ENCODE results near the gene TATDN3.
"Not testable (repeated sequence)": the region's sequence is repeated elsewhere in the genome, so short reads cannot be mapped to it uniquely, and the experiment has no call there.

The TATDN3 gene

DNA sequence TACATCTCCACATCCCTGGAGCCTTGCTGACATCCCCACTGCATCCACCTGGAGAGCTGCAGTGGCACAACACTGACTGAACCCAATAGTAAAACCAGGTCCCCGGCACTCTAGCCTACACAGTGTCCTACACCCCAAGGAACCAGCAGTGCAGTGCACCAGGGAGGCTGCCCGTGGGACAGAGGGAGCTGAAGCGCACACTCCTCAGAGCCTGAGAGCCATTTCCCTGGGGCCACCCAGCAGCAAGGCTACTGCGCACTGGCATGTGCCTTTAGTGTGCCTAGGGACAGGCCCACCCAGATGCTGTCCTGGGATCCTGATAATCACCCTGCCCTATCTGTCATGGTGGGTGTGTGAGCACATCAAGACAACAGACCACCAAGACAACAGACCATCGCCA lies 32.0 kb upstream of the TATDN3 start:
- Histone ChIP-seq H3K36me3 (ENCODE audit: control insufficient read depth, insufficient read depth, low read length) (no peaks in the 10 kb centered on the region), H3K27me3 (ENCODE audit: control insufficient read depth, insufficient read depth, low read length) (no peaks in the 10 kb centered on the region), H3K27ac (ENCODE audit: low read length) (no peak overlapping the region), H3K9me3 (ENCODE audit: control insufficient read depth, insufficient read depth, low read length) (no peaks in the 10 kb centered on the region), H3K4me1 (ENCODE audit: control insufficient read depth, insufficient read depth, low read length) (peaks cover 1% of the 10 kb centered on the region; the same call in 1 of the 2 replicates), H3K4me3 (ENCODE audit: low read length) (no peak overlapping the region)
- WGBS (ENCODE audit: insufficient coverage, insufficient read length) = no CpG with 5 or more reads among the region's 5 CpGs
- no peak for DNase-seq (ENCODE audit: low read depth, low spot score)

DNA sequence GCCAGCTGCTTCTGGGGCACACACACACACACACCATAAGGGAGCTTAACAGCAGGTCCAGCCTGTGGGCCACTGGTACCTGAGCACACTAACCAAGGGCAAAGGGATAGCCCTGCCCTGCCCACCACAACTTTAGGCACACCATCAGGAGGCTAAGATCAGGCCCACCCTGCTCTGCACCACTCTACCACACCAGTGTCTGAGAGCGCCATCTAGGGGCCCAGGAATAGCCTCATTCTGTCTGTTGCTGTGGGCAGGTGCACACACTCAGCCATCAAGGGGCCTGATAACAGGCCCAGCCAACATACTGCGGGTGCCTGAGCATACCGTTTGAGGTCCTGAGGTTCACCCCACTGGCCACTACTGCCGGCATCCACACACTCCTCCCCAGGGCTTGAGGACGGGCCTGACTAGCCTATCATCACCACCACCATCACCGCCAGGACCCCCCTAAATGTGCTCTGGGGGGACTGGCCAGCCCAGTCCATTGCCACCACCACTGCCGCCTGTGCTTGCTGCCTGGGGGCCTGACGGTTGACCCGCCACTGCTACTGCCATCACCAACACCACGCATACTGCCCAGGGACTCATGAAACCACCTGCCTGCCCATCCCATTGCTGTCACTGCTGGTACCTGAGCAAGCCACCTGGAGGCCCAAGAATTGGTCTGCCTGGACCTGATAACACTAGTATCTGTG lies 31.4 kb upstream of the TATDN3 start:
- Histone ChIP-seq H3K4me3 (ENCODE audit: low read length) (no peak overlapping the region), H3K9me3 (ENCODE audit: control insufficient read depth, insufficient read depth, low read length) (no peaks in the 10 kb centered on the region), H3K4me1 (ENCODE audit: control insufficient read depth, insufficient read depth, low read length) (no peaks in the 10 kb centered on the region), H3K27me3 (ENCODE audit: control insufficient read depth, insufficient read depth, low read length) (no peaks in the 10 kb centered on the region), H3K27ac (ENCODE audit: low read length) (no peak overlapping the region), H3K36me3 (ENCODE audit: control insufficient read depth, insufficient read depth, low read length) (no peaks in the 10 kb centered on the region)
- DNase-seq (ENCODE audit: low read depth, low spot score) = peak; percentile 52
- no CpG with 5 or more reads among the region's 10 CpGs for WGBS (ENCODE audit: insufficient coverage, insufficient read length)

DNA sequence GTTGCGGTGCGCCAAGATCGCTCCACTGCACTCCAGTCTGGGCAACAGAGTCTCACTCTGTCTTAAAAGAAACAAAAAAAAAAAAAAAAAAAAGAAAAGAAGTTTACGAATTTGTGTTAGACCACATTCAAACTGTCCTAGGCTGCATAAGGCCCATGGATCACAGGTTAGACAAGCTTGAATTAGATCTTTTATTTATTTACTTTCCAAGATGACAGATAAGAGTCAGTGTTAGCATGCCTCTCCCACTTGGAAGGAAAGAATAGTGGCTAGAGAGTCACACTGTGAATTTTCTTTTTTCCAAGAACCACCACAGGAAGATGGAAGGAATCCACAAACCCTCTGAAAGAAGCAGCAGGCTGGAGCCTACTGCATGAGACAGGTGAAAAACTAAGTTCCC lies 29.5 kb upstream of the TATDN3 start:
- Histone ChIP-seq H3K36me3 (ENCODE audit: control insufficient read depth, insufficient read depth, low read length) (no peaks in the 10 kb centered on the region), H3K9me3 (ENCODE audit: control insufficient read depth, insufficient read depth, low read length) (no peaks in the 10 kb centered on the region), H3K4me1 (ENCODE audit: control insufficient read depth, insufficient read depth, low read length) (no peaks in the 10 kb centered on the region), H3K27ac (ENCODE audit: low read length) (no peak overlapping the region), H3K27me3 (ENCODE audit: control insufficient read depth, insufficient read depth, low read length) (no peaks in the 10 kb centered on the region), H3K4me3 (ENCODE audit: low read length) (no peak overlapping the region)
- no CpG with 5 or more reads among the region's 4 CpGs for WGBS (ENCODE audit: insufficient coverage, insufficient read length)
- DNase-seq (ENCODE audit: low read depth, low spot score) = no peak

DNA sequence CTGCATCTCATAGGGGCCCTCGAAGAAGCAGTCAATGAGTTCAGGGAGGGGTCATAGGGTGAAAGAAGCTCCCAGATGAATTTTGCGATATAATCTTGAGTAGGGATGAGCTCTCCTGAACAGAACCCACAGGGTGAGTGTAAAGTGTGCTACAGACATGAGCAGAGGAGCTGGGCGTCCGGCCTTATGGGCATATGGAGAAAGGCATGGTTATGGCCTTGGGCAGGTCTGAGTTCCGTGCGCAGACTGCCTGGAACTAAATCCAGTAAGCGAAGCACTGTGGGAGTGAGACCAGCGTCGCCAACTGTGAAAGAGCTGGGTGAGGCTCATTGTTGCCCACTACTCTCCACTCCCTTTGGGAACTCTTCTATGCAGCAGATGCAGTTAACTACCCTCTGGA lies 28.9 kb upstream of the TATDN3 start:
- no peak overlapping the region for H3K4me3 ChIP-seq (ENCODE audit: low read length)
- no peak for DNase-seq (ENCODE audit: low read depth, low spot score)
- no CpG with 5 or more reads among the region's 9 CpGs for WGBS (ENCODE audit: insufficient coverage, insufficient read length)
- no peaks in the 10 kb centered on the region for H3K9me3 ChIP-seq (ENCODE audit: control insufficient read depth, insufficient read depth, low read length)
- no peaks in the 10 kb centered on the region for H3K27me3 ChIP-seq (ENCODE audit: control insufficient read depth, insufficient read depth, low read length)
- H3K27ac ChIP-seq (ENCODE audit: low read length) = no peak overlapping the region
- H3K4me1 ChIP-seq (ENCODE audit: control insufficient read depth, insufficient read depth, low read length) = no peaks in the 10 kb centered on the region
- no peaks in the 10 kb centered on the region for H3K36me3 ChIP-seq (ENCODE audit: control insufficient read depth, insufficient read depth, low read length)

DNA sequence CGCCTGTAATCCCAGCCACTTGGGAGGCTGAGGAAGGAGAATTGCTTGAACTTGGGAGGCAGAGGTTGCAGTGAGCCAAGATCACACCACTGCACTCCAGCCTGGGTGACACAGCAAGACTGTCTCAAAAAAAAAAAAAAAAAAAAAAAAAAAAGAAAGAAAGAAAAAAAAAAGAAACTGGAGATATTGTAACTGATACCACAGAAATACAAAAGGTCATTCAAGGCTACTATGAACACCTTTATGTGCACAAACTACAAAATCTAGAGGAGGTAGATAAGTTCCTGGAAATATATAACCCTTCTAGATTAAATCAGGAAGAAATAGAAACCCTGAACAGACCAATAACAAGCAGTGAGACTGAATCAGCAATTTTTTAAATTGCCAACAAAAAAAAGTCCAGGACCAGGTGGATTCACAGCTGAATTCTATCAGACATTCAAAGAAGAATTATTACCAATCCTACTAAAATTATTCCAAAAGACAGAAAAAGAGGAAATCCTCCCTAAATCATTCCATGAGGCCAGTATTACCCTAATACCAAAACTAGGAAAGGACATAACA lies 26.9 kb upstream of the TATDN3 start:
- DNase-seq (ENCODE audit: low read depth, low spot score); H3K27ac ChIP-seq (ENCODE audit: low read length); H3K4me1 ChIP-seq (ENCODE audit: control insufficient read depth, insufficient read depth, low read length); H3K27me3 ChIP-seq (ENCODE audit: control insufficient read depth, insufficient read depth, low read length); H3K4me3 ChIP-seq (ENCODE audit: low read length); H3K9me3 ChIP-seq (ENCODE audit: control insufficient read depth, insufficient read depth, low read length); H3K36me3 ChIP-seq (ENCODE audit: control insufficient read depth, insufficient read depth, low read length): not testable (repeated sequence)
- WGBS (ENCODE audit: insufficient coverage, insufficient read length) = no CpG with 5 or more reads among the region's 1 CpG

DNA sequence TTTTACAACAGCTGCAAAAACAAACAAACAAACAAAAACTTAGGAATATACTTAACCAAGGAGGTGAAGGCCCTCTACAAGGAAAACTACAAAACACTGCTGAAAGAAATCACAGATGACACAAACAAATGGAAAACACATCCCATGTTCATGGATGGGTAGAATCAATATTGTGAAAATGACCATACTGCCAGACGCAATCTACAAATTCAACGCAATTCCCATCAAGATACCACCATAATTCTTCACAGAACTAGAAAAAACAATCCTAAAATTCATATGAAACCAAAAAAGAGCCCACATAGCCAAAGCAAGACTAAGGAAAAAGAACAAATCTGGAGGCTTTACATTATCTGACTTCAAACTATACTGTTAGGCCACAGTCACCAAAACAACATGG lies 24.9 kb upstream of the TATDN3 start:
- H3K36me3 ChIP-seq (ENCODE audit: control insufficient read depth, insufficient read depth, low read length); H3K4me3 ChIP-seq (ENCODE audit: low read length); H3K27me3 ChIP-seq (ENCODE audit: control insufficient read depth, insufficient read depth, low read length); DNase-seq (ENCODE audit: low read depth, low spot score); H3K9me3 ChIP-seq (ENCODE audit: control insufficient read depth, insufficient read depth, low read length); H3K4me1 ChIP-seq (ENCODE audit: control insufficient read depth, insufficient read depth, low read length); H3K27ac ChIP-seq (ENCODE audit: low read length): not testable (repeated sequence)
- no CpG with 5 or more reads among the region's 2 CpGs for WGBS (ENCODE audit: insufficient coverage, insufficient read length)

DNA sequence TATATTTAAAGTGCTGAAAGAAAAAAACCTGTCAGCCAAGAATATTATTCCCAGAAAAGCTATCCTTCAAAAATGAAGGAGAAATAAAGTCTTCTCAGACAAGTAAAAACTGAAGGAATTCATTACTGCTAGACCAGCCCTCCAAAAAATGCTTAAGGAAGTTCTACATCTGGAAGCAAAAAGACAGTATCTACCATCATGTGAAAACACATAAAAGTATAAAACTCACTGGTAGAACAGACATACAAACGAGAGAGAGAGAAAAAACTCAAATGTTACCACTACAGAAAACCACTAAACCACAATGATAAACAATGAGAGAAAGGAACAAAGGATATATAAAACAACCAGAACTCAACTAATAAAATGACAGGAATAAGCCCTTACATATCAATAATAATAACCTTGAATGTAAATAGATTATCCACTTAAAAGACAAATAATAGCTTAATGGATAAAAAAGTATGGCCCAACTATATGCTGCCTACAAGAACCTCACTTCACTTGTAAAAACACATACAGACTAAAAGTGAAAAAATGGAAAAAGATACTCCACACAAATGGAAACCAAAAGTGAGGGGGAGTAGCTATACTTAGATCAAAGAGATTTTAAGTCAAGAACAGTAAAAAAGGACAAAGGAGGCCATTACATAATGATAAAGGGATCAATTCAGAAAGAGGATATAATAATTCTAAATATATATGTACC lies 22.1 kb upstream of the TATDN3 start:
- no peak for DNase-seq (ENCODE audit: low read depth, low spot score)
- no peaks in the 10 kb centered on the region for H3K4me1 ChIP-seq (ENCODE audit: control insufficient read depth, insufficient read depth, low read length)
- no peak overlapping the region for H3K27ac ChIP-seq (ENCODE audit: low read length)
- H3K27me3 ChIP-seq (ENCODE audit: control insufficient read depth, insufficient read depth, low read length) = no peaks in the 10 kb centered on the region
- H3K36me3 ChIP-seq (ENCODE audit: control insufficient read depth, insufficient read depth, low read length) = peaks cover 2% of the 10 kb centered on the region; the same call in 1 of the 2 replicates
- WGBS (ENCODE audit: insufficient coverage, insufficient read length) = no CpG with 5 or more reads among the region's 1 CpG
- H3K9me3 ChIP-seq (ENCODE audit: control insufficient read depth, insufficient read depth, low read length) = no peaks in the 10 kb centered on the region
- H3K4me3 ChIP-seq (ENCODE audit: low read length) = no peak overlapping the region

DNA sequence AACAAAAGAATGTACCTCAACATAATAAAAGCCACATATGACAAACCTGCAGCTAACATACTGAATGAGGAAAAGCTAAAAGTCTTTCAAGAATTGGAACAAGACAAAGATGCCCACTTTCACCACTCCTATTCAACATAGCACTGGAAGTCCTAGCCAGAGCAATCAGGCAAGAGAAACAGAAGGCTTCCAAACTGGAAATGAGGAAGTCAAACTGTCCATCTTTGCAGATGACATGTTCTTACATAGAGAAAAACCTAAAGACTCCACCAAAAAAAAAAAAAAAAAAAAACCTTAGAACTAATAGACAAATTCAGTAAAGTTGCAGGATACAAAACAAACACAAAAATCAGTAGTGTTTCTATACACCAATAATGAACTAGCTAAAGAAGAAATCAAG lies 20.4 kb upstream of the TATDN3 start:
- no peak overlapping the region for H3K4me3 ChIP-seq (ENCODE audit: low read length)
- H3K27me3 ChIP-seq (ENCODE audit: control insufficient read depth, insufficient read depth, low read length) = no peaks in the 10 kb centered on the region
- DNase-seq (ENCODE audit: low read depth, low spot score) = no peak
- H3K9me3 ChIP-seq (ENCODE audit: control insufficient read depth, insufficient read depth, low read length) = no peaks in the 10 kb centered on the region
- no peaks in the 10 kb centered on the region for H3K4me1 ChIP-seq (ENCODE audit: control insufficient read depth, insufficient read depth, low read length)
- peaks cover 3% of the 10 kb centered on the region; the same call in 1 of the 2 replicates for H3K36me3 ChIP-seq (ENCODE audit: control insufficient read depth, insufficient read depth, low read length)
- no peak overlapping the region for H3K27ac ChIP-seq (ENCODE audit: low read length)

DNA sequence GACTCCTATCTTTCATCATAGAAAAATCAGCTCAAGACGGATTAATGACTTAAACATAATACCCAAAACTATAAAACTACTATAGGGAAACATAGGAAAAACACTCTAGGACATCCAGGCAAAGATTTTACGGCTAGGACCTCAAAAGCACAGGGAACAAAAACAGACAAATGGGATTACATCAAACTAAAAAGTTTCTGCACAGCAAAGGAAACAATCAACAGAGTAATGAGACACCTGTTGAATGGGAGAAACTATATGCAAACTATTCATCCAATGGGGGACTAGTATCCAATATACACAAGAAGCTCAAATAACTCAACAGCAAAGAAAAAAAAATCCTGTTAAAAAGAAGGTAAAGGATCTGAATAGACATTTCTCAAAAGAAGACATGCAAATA lies 18.7 kb upstream of the TATDN3 start:
- H3K36me3 ChIP-seq (ENCODE audit: control insufficient read depth, insufficient read depth, low read length) = peaks cover 3% of the 10 kb centered on the region; the same call in 1 of the 2 replicates

DNA sequence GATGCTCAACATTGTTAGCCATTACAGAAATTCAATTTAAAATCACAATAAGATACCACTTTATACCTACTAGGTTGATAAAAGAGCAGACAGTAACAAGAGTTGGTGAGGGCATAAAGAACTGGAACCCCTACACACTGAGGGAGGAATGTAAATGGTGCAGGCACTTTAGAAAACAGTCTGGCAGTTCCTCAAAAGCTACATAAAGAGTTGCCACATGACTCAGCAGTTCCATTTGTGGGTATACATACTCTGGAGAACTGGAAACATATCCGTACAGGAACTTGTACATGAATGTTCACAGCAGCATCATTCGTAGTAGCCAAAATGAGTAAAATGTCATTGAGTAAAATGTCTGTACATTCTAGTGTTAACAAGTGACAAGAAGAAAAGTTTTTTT lies 17.1 kb upstream of the TATDN3 start:
- H3K27ac ChIP-seq (ENCODE audit: low read length) = no peak overlapping the region

More for the DNA sequence above, 18.7 kb upstream of the TATDN3 start:
- no peaks in the 10 kb centered on the region for H3K4me1 ChIP-seq (ENCODE audit: control insufficient read depth, insufficient read depth, low read length)
- WGBS (ENCODE audit: insufficient coverage, insufficient read length) = no CpG with 5 or more reads among the region's 2 CpGs
- no peaks in the 10 kb centered on the region for H3K9me3 ChIP-seq (ENCODE audit: control insufficient read depth, insufficient read depth, low read length)
- no peaks in the 10 kb centered on the region for H3K27me3 ChIP-seq (ENCODE audit: control insufficient read depth, insufficient read depth, low read length)
- H3K4me3 ChIP-seq (ENCODE audit: low read length) = no peak overlapping the region
- DNase-seq (ENCODE audit: low read depth, low spot score) = no peak
- no peak overlapping the region for H3K27ac ChIP-seq (ENCODE audit: low read length)

More for the DNA sequence above, 17.1 kb upstream of the TATDN3 start:
- no peaks in the 10 kb centered on the region for H3K4me1 ChIP-seq (ENCODE audit: control insufficient read depth, insufficient read depth, low read length)
- H3K9me3 ChIP-seq (ENCODE audit: control insufficient read depth, insufficient read depth, low read length) = no peaks in the 10 kb centered on the region
- DNase-seq (ENCODE audit: low read depth, low spot score) = no peak
- no peaks in the 10 kb centered on the region for H3K27me3 ChIP-seq (ENCODE audit: control insufficient read depth, insufficient read depth, low read length)
- H3K4me3 ChIP-seq (ENCODE audit: low read length) = no peak overlapping the region
- WGBS (ENCODE audit: insufficient coverage, insufficient read length) = no CpG with 5 or more reads among the region's 2 CpGs
- H3K36me3 ChIP-seq (ENCODE audit: control insufficient read depth, insufficient read depth, low read length) = peaks cover 3% of the 10 kb centered on the region; the same call in 1 of the 2 replicates
